Adrenal gland (tissue), 12 donors: ENCODE data around the gene ROR2. TPM values are rescaled to one million over a fixed set of nuclear protein-coding genes. Genes with fewer than 3 reads are reported as not detected.

Experiments used
- DNase-seq, 7 donors: peaks; one replicate each; pipeline ENCODE4 v3.0.0-alpha.2; 2019 to 2020
- H3K27ac ChIP-seq, 5 donors: fragments of 200-600 bp; sonication (generic) in 4 of 5; 1 replicate in 3 of 5; 2 replicates in 2 of 5; pipeline versions ENCODE4 v1.5.1 to v1.8.0; 2016 to 2020; ENCODE audit warnings: mild to moderate bottlenecking in 1 of 5
- H3K27me3 ChIP-seq: fragments of 200-600 bp; 2 replicates; pipeline ENCODE4 v1.8.0; 2021
- H3K36me3 ChIP-seq, 2 donors: fragments of 200-600 bp; replicated peaks in 1 of 2; 1 replicate in 1 of 2; 2 replicates in 1 of 2; pipeline versions ENCODE4 v1.5.1 to v1.8.0; 2018 to 2022
- H3K4me1 ChIP-seq, 2 donors: fragments of 200-600 bp; replicated peaks in 1 of 2; 1 replicate in 1 of 2; 2 replicates in 1 of 2; pipeline versions ENCODE4 v1.5.1 to v1.8.0; 2018 to 2021
- H3K4me3 ChIP-seq, 4 donors: fragments of 200-600 bp; sonication (generic) in 3 of 4; one replicate each; pipeline ENCODE4 v1.5.1; 2016 to 2018
- H3K9me3 ChIP-seq, 3 donors: fragments of 200-600 bp; sonication (generic) in 1 of 3; replicated peaks in 1 of 3; 1 replicate in 2 of 3; 2 replicates in 1 of 3; pipeline versions ENCODE4 v1.5.1 to v1.8.0; 2016 to 2021
- CTCF ChIP-seq, 6 experiments: fragments of 450-650 bp in 4 of 6; fragments of 200-600 bp in 2 of 6; sonication (generic) in 1 of 6; IDR thresholded peaks; 1 replicate in 5 of 6; 2 replicates in 1 of 6; pipeline versions ENCODE4 v1.5.1 to v1.8.0; 2016 to 2021; ENCODE audit warnings: antibody characterized with exemption in 6 of 6, mild to moderate bottlenecking in 2 of 6, moderate library complexity in 1 of 6
- POLR2A ChIP-seq, 2 donors: fragments of 450-650 bp; IDR thresholded peaks; one replicate each; pipeline ENCODE4 v1.6.1; 2017; ENCODE audit warnings: antibody characterized with exemption in 2 of 2, mild to moderate bottlenecking in 2 of 2, moderate library complexity in 1 of 2
- WGBS, 4 donors: extraction: QIAGEN DNeasy Blood & Tissue Kit in 2 of 4; methylation state at CpG; one replicate each; pipeline versions ENCODE4 v1.1.5 to v1.1.7; 2013 to 2017; 5-methylcytosine and 5-hydroxymethylcytosine counted together
- intact Hi-C, 2 donors: fragments of 100-400 bp; cut with DNase I; formaldehyde crosslinking; loops; one replicate each; pipeline versions ENCODE4 v1.14.1 to v1.15.0; 2022 to 2023
- polyA plus RNA-seq, 3 donors: library from polyadenylated mRNA; stranded (reverse); fragments of 200-250 nt in 2 of 3; fragments of 350-450 nt in 1 of 3; fragmentation: Illumina TruSeq in 1 of 3; extraction: RNeasy Lipid Tissue Mini Kit (QIAGEN cat#74804) in 1 of 3; gene quantifications; one replicate each; pipeline ENCODE4 v1.2.3, GENCODE V29; 2013 to 2014
- total RNA-seq, 9 donors: library from RNA; depleted of rRNA in 4 of 9; stranded (reverse); fragments of >200 nt in 4 of 9; fragments of 120-200 nt in 1 of 9; fragmentation: NEBNext Ultra II Directional in 1 of 9; extraction: Animal tissue kit (Norgen Biotek cat#: 25700) in 1 of 9; gene quantifications; one replicate each; pipeline versions ENCODE4 v1.1.0 to v1.2.4, GENCODE V29; 2013 to 2023
- donor health status: healthy with polysubstance abuse.
- donor health status: Bipolar disorder and iron deficiency.
- donor health status: DM: yes; HTN: yes; CAD: no.
- donor health status: DM: no; HTN: no; CAD: no.
- donor health status: DM: no; HTN: no; CAD: no.
- donor health status: DM: yes; HTN: yes; CAD: no.

Gene ROR2
- total and polyA plus RNA-seq, 12 donors = 3.9 to 23.9 (median 11.4) TPM

GRCh38 chr9:91899594-91899993, 50.4 kb downstream of the ROR2 start:
- TF ChIP-seq CTCF (IDR thresholded peaks at IDR 0.05) (no peak), POLR2A (IDR thresholded peaks at IDR 0.05) (no peak)
- H3K27ac ChIP-seq = peak overlapping the region in 3 of 5 donors; percentile 80 to 89 (median 80)
- H3K9me3 ChIP-seq = no peaks in the 10 kb centered on the region
- no peak overlapping the region for H3K4me3 ChIP-seq
- H3K36me3 ChIP-seq = no peaks in the 10 kb centered on the region
- H3K4me1 ChIP-seq = peaks cover 25 to 59% of the 10 kb centered on the region in 2 donors
- DNase-seq = no peak
- intact Hi-C loops = loop anchor here in 1 of 2 donors (10.0 kb wide), 1 partner anchor 55 kb away; no protein-coding TSS in a partner anchor
- WGBS, 4 donors = 86 to 91% (median 89%) methylated on average over 9 of the region's 9 CpGs
- no peaks in the 10 kb centered on the region for H3K27me3 ChIP-seq

- H3K4me1 ChIP-seq = peaks cover 25 to 59% of the 10 kb centered on the region in 2 donors
- peak overlapping the region in 4 of 5 donors; percentile 73 to 89 (median 80) for H3K27ac ChIP-seq
- H3K4me3 ChIP-seq = no peak overlapping the region
- H3K36me3 ChIP-seq = no peaks in the 10 kb centered on the region
- intact Hi-C loops = loop anchor here in 1 of 2 donors (10.0 kb wide), 1 partner anchor 54 kb away; no protein-coding TSS in a partner anchor
- TF ChIP-seq CTCF (IDR thresholded peaks at IDR 0.05) = no peak
- no peak for TF ChIP-seq POLR2A (IDR thresholded peaks at IDR 0.05)
- DNase-seq = no peak
- 72 to 88% (median 81%) methylated on average over 2 of the region's 2 CpGs for WGBS, 4 donors
- H3K27me3 ChIP-seq = no peaks in the 10 kb centered on the region
- no peaks in the 10 kb centered on the region for H3K9me3 ChIP-seq
Measured at GRCh38 chr9:91899219-91899563, 50.8 kb downstream of the ROR2 start.

- intact Hi-C loops = loop anchor here in 1 of 2 donors (10.0 kb wide), 1 partner anchor 54 kb away; no protein-coding TSS in a partner anchor
- TF ChIP-seq POLR2A (IDR thresholded peaks at IDR 0.05) (peak in 1 of 2 donors; percentile 63), CTCF (IDR thresholded peaks at IDR 0.05) (no peak)
- WGBS, 4 donors = 35 to 48% (median 40%) methylated on average over 15 to 17 of the region's 17 CpGs
- Histone ChIP-seq H3K4me1 (peaks cover 25 to 59% of the 10 kb centered on the region in 2 donors), H3K36me3 (no peaks in the 10 kb centered on the region), H3K9me3 (no peaks in the 10 kb centered on the region), H3K4me3 (no peak overlapping the region), H3K27ac (peak overlapping the region; percentile 40 to 89 (median 80)), H3K27me3 (no peaks in the 10 kb centered on the region)
- peak; percentile 63 to 89 (median 72) for DNase-seq
Measured at GRCh38 chr9:91898451-91899218, 51.4 kb downstream of the ROR2 start.

- Histone ChIP-seq H3K27me3 (no peaks in the 10 kb centered on the region), H3K27ac (peak overlapping the region in 4 of 5 donors; percentile 73 to 89 (median 80)), H3K4me3 (peak overlapping the region in 1 of 4 donors; percentile 5), H3K36me3 (no peaks in the 10 kb centered on the region), H3K9me3 (no peaks in the 10 kb centered on the region), H3K4me1 (peaks cover 25 to 59% of the 10 kb centered on the region in 2 donors)
- WGBS, 4 donors = 9 to 23% (median 13%) methylated on average over 1 of the region's 1 CpG
- no peak for DNase-seq
- intact Hi-C loops = loop anchor here in 1 of 2 donors (10.0 kb wide), 1 partner anchor 52 kb away; no protein-coding TSS in a partner anchor
- TF ChIP-seq CTCF (IDR thresholded peaks at IDR 0.05) (no peak), POLR2A (IDR thresholded peaks at IDR 0.05) (no peak)
Measured at GRCh38 chr9:91897201-91897600, 52.8 kb downstream of the ROR2 start.
